GM12875 (cell line): ENCODE measurements around the gene NCKAP5.

Experiments used
- H3K4me3 ChIP-seq: one replicate; pipeline ENCODE4 v1.5.1; 2011; ENCODE audit warnings: low read depth, low read length, control low read depth
- CTCF ChIP-seq: IDR thresholded peaks from 2 replicates; pipeline ENCODE4 v1.5.1; 2011; ENCODE audit warnings: low read depth, mild to moderate bottlenecking, control low read depth, inconsistent platforms, low read length, moderate library complexity, borderline replicate concordance; ENCODE audit not compliant: insufficient read depth

The NCKAP5 gene

GRCh38 chr2:133518700-133519344 is 49.4 kb downstream of the NCKAP5 start:
- H3K4me3 ChIP-seq: no peak overlapping the region
- no peak for TF ChIP-seq CTCF

DNA sequence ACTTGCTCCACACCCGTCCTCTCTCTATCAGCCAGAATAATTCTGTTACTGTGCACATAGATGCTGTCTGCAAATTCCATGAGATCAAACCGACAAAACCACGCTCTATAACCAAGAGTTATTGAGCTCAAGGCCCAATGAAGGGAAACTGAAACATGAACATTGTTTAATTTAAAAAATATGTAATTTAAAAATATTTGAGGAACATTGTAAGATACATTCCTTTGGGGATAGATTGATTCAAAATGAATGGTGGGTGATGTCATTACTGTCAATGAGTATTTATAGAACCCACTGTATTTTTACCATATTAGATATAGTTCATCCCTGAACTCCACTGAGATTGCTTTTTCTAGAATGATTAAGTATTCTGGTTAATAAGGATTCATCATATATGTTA is 50.4 kb downstream of the NCKAP5 start:
- TF ChIP-seq CTCF: no peak
- H3K4me3 ChIP-seq: no peak overlapping the region

DNA sequence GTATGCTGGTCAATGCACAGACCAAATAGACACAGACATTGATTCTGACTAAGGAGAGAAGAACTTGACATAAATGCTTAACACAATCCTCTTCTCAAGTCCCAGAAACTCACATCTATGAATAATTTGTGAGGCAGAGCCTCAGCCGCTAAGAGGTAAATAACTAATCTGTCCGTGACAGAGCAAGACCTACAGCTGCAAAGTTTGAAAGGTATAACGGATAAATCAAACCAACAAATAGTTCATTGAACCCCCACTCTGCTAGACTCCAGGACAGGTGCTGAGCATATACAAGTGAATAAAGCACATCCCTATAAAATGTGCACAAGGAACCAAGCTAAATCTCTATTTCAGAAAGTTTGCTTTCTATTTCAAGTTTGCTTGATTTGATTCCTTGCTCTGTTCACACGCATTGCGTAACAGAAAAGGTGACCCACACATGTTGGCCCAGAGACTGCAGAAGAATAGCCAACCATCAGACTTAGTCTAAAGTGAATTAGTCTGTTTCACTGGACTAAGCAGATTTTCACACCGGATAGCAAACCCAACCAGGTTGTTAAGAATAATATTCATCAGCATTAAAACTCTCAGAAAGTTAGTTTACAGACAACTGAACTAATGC is 51.7 kb downstream of the NCKAP5 start:
- no peak for TF ChIP-seq CTCF
- no peak overlapping the region for H3K4me3 ChIP-seq

GRCh38 chr2:133515271-133515670 is 53.0 kb downstream of the NCKAP5 start:
- no peak overlapping the region for H3K4me3 ChIP-seq
- no peak for TF ChIP-seq CTCF

- no peak for TF ChIP-seq CTCF
- no peak overlapping the region for H3K4me3 ChIP-seq
These were observed 54.4 kb downstream of the NCKAP5 start for GRCh38 chr2:133513893-133514292.

GRCh38 chr2:133512121-133512520 is 56.1 kb downstream of the NCKAP5 start:
- H3K4me3 ChIP-seq: no peak overlapping the region
- TF ChIP-seq CTCF: no peak

DNA sequence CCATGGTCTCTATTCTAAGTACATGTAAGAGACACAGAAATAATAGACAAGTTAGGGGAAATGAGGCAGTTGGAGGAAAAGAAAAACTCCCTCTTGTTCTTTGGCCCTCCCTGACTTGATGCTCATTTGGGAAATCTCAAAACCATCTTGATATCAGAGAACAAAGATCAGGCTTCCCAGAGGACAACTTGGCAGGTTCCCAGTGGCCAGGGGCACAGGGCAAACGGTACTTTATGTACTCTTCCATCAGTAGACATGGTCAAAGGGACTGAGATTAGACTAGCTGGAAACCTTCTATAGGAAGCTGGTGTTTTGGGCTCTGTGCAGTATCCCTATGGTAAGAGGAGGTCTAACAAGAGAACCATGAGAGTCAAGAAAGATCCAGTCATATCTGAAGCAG is 56.6 kb downstream of the NCKAP5 start:
- TF ChIP-seq CTCF: no peak
- no peak overlapping the region for H3K4me3 ChIP-seq
